Neural progenitor cell (in vitro differentiated cells): Measurements from ENCODE around the gene HS2ST1. TPM values are rescaled to one million over a fixed set of nuclear protein-coding genes. Genes with fewer than 3 reads are reported as not detected.
A peak's percentile ranks its signal among the peaks of the same experiment; 100 is the strongest.

Source experiments
- DNase-seq: peaks from one replicate; pipeline ENCODE4 v3.0.0-alpha.2; 2016; ENCODE audit warnings: low spot score
- H2AFZ ChIP-seq: fragments of 200-600 bp; sonication (generic); replicated peaks from 2 replicates; pipeline ENCODE4 v1.6.1; 2016; ENCODE audit warnings: antibody characterized with exemption
- H3F3A ChIP-seq: fragments of 200-600 bp; sonication (generic); 2 replicates; pipeline ENCODE4 v1.6.1; 2016; ENCODE audit warnings: antibody characterized with exemption, low read depth
- H3K27ac ChIP-seq: fragments of 200-600 bp; sonication (generic); 2 replicates; pipeline ENCODE4 v1.5.1; 2016; ENCODE audit warnings: mild to moderate bottlenecking
- H3K27me3 ChIP-seq: fragments of 200-600 bp; sonication (generic); 2 replicates; pipeline ENCODE4 v1.6.1; 2016; ENCODE audit warnings: mild to moderate bottlenecking, moderate library complexity
- H3K36me3 ChIP-seq: fragments of 200-600 bp; sonication (generic); 2 replicates; pipeline ENCODE4 v1.5.1; 2016
- H3K4me1 ChIP-seq: fragments of 200-600 bp; sonication (generic); 2 replicates; pipeline ENCODE4 v1.6.1; 2016; ENCODE audit warnings: mixed run types
- H3K4me2 ChIP-seq: fragments of 200-600 bp; sonication (generic); 2 replicates; pipeline ENCODE4 v1.6.1; 2016
- H3K4me3 ChIP-seq: fragments of 200-600 bp; sonication (generic); 2 replicates; pipeline ENCODE4 v1.5.1; 2016
- H3K79me2 ChIP-seq: fragments of 200-600 bp; sonication (generic); 2 replicates; pipeline ENCODE4 v1.6.1; 2016; ENCODE audit warnings: low read depth
- H3K9ac ChIP-seq: fragments of 200-600 bp; sonication (generic); 2 replicates; pipeline ENCODE4 v1.6.1; 2016
- H3K9me3 ChIP-seq: fragments of 200-600 bp; sonication (generic); 2 replicates; pipeline ENCODE4 v1.5.1; 2016; ENCODE audit warnings: low read depth
- H4K20me1 ChIP-seq: fragments of 200-600 bp; sonication (generic); 2 replicates; pipeline ENCODE4 v1.6.1; 2016; ENCODE audit warnings: low read depth
- H3K27ac Mint-ChIP-seq: 3 replicates; pipeline ENCODE4 v1.8.0; 2021; ENCODE audit warnings: mixed read lengths
- H3K27me3 Mint-ChIP-seq: 2 replicates; pipeline ENCODE4 v1.8.0; 2022; ENCODE audit warnings: low read depth, mild to moderate bottlenecking, inconsistent platforms, moderate library complexity, mixed read lengths; ENCODE audit not compliant: insufficient read depth
- H3K36me3 Mint-ChIP-seq: 3 replicates; pipeline ENCODE4 v1.8.0; 2021; ENCODE audit warnings: mixed read lengths
- H3K4me1 Mint-ChIP-seq: 3 replicates; pipeline ENCODE4 v1.8.0; 2021; ENCODE audit warnings: mixed read lengths
- H3K4me3 Mint-ChIP-seq: 3 replicates; pipeline ENCODE4 v1.8.0; 2021; ENCODE audit warnings: mild to moderate bottlenecking, moderate library complexity, mixed read lengths
- H3K9me3 Mint-ChIP-seq: 3 replicates; pipeline ENCODE4 v1.8.0; 2020; ENCODE audit warnings: mixed read lengths
- EZH2 ChIP-seq: fragments of 200-600 bp; sonication (generic); IDR thresholded peaks from 2 replicates; pipeline ENCODE4 v1.6.1; 2017; ENCODE audit warnings: antibody characterized with exemption, mild to moderate bottlenecking, moderate library complexity
- EZH2phosphoT487 ChIP-seq: fragments of 200-600 bp; sonication (generic); IDR thresholded peaks from 2 replicates; pipeline ENCODE4 v1.6.1; 2017; ENCODE audit warnings: antibody characterized with exemption
- total RNA-seq: library from RNA; depleted of rRNA; stranded (reverse); fragments of >200 nt; gene quantifications from 2 replicates; pipeline ENCODE4 v1.2.3, GENCODE V29; 2015; ENCODE audit warnings: low replicate concordance
- TF ChIP-seq, protein P1 (sequence below): fragments of 200-600 bp; sonication (generic); IDR thresholded peaks from 2 replicates; pipeline ENCODE4 v1.5.1; 2017; ENCODE audit warnings: antibody characterized with exemption, mild to moderate bottlenecking

Gene HS2ST1
- total RNA-seq, 1 donor from 2014 or later: 33.2 TPM

DNA sequence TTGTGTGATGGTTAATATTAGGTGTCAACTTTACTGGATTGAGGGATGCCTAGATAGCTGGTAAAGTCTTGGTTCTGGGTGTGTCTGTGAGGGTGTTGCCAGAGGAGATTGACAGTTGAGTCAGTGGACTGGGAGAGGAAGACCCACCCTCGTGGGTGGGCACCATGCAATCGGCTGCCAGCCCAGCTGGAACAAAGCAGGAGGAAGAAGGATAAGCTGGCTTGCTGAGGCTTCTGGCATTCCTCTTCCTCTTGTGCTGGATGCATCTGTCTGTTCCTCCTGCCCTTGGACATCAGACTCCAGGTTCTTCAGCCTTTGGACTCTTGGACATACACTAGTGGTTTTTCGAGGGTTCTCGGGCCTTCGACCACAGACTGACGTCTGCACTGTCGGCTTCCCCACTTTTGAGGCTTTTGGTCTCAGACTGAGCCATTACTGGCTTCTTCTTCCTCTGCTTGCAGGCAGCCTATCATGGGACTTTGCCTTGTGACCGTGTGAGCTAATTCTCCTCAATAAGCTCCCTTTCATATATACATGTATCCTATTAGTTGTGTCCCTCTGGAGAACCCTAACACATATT, 230.0 kb downstream of the HS2ST1 start:
- Histone ChIP-seq H3K4me1 (peaks cover 9% of the 10 kb centered on the region), H3K27ac (no peak overlapping the region), H3K9ac (no peak overlapping the region), H2AFZ (no peak overlapping the region), H3F3A (peaks cover 7% of the 10 kb centered on the region), H3K36me3 (no peaks in the 10 kb centered on the region), H3K9me3 (no peaks in the 10 kb centered on the region), H3K27me3 (no peaks in the 10 kb centered on the region), H3K79me2 (no peaks in the 10 kb centered on the region), H3K4me3 (no peak overlapping the region), H3K4me2 (no peak overlapping the region), H4K20me1 (no peaks in the 10 kb centered on the region)
- Mint-ChIP-seq H3K27ac (no peak overlapping the region), H3K4me1 (peaks cover 7% of the 10 kb centered on the region), H3K36me3 (peaks cover 2% of the 10 kb centered on the region), H3K9me3 (peaks cover 3% of the 10 kb centered on the region), H3K27me3 (peaks cover 8% of the 10 kb centered on the region), H3K4me3 (no peak overlapping the region)
- TF ChIP-seq, protein P1, sequence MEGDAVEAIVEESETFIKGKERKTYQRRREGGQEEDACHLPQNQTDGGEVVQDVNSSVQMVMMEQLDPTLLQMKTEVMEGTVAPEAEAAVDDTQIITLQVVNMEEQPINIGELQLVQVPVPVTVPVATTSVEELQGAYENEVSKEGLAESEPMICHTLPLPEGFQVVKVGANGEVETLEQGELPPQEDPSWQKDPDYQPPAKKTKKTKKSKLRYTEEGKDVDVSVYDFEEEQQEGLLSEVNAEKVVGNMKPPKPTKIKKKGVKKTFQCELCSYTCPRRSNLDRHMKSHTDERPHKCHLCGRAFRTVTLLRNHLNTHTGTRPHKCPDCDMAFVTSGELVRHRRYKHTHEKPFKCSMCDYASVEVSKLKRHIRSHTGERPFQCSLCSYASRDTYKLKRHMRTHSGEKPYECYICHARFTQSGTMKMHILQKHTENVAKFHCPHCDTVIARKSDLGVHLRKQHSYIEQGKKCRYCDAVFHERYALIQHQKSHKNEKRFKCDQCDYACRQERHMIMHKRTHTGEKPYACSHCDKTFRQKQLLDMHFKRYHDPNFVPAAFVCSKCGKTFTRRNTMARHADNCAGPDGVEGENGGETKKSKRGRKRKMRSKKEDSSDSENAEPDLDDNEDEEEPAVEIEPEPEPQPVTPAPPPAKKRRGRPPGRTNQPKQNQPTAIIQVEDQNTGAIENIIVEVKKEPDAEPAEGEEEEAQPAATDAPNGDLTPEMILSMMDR: no peak
- no peak for TF ChIP-seq EZH2
- no peak for TF ChIP-seq EZH2phosphoT487
- no peak for DNase-seq

DNA sequence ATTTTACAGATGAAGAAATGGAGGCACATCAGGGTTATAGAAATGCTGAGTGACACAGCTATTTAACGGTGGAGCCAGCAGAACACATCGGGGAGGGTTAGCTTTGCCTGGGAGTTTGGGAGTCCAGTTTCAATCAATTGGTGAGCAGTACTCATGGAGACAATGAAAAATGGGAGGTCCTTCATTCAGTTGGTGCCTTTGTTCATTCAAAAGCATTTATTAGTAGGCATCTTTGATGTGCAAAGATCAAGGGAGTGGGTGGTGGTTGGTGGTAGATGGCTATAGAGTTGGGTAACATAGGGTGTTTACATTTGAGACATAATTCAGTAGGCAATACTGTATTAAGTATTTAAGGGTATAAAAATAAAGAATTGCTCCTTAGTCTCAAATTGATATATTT, 230.5 kb downstream of the HS2ST1 start:
- Histone ChIP-seq H4K20me1 (no peaks in the 10 kb centered on the region), H2AFZ (no peak overlapping the region), H3K27ac (no peak overlapping the region), H3K4me2 (no peak overlapping the region), H3F3A (peaks cover 13% of the 10 kb centered on the region), H3K4me1 (peaks cover 14% of the 10 kb centered on the region), H3K9ac (no peak overlapping the region), H3K4me3 (no peak overlapping the region), H3K79me2 (no peaks in the 10 kb centered on the region), H3K27me3 (no peaks in the 10 kb centered on the region), H3K36me3 (no peaks in the 10 kb centered on the region), H3K9me3 (no peaks in the 10 kb centered on the region)
- peaks cover 11% of the 10 kb centered on the region for H3K4me1 Mint-ChIP-seq
- H3K4me3 Mint-ChIP-seq: no peak overlapping the region
- peaks cover 8% of the 10 kb centered on the region for H3K27me3 Mint-ChIP-seq
- no peak for DNase-seq
- no peak overlapping the region for H3K27ac Mint-ChIP-seq
- peaks cover 3% of the 10 kb centered on the region for H3K9me3 Mint-ChIP-seq
- peaks cover 2% of the 10 kb centered on the region for H3K36me3 Mint-ChIP-seq
- TF ChIP-seq EZH2 (no peak), EZH2phosphoT487 (no peak)
- TF ChIP-seq, protein P1: no peak

DNA sequence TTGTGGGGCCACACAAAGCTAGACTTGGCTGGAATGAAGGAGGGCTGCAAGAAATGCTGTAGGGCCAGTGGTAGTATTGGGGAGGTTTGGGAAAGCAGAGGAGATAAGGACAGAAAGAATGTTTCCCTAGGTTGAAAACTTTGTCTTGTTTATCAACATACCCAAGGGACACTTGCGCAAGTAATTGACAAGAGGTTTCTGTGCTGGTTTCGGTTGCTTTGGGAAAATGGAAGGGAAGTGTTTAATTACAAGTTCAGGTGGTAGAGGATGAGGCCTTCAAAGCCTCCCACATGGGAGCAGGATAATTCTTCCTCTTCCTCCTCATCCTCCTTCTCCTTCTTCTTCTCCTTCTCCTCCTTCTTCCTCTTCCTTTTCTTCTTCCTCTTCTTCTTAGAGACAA, 232.1 kb downstream of the HS2ST1 start:
- Mint-ChIP-seq H3K27ac (no peak overlapping the region), H3K4me3 (peak overlapping the region; percentile 36), H3K27me3 (peaks cover 8% of the 10 kb centered on the region), H3K36me3 (peaks cover 2% of the 10 kb centered on the region), H3K9me3 (peaks cover 3% of the 10 kb centered on the region), H3K4me1 (peaks cover 19% of the 10 kb centered on the region)
- TF ChIP-seq EZH2 (no peak), EZH2phosphoT487 (no peak)
- TF ChIP-seq, protein P1: no peak
- Histone ChIP-seq H3K4me3 (no peak overlapping the region), H3K9ac (no peak overlapping the region), H3K9me3 (no peaks in the 10 kb centered on the region), H3K79me2 (no peaks in the 10 kb centered on the region), H3F3A (peaks cover 20% of the 10 kb centered on the region), H3K27ac (no peak overlapping the region), H3K27me3 (no peaks in the 10 kb centered on the region), H4K20me1 (no peaks in the 10 kb centered on the region), H3K4me1 (peaks cover 20% of the 10 kb centered on the region), H2AFZ (no peak overlapping the region), H3K36me3 (no peaks in the 10 kb centered on the region), H3K4me2 (no peak overlapping the region)
- no peak for DNase-seq
